Measurements from ENCODE around the gene MNAT1.

DNA sequence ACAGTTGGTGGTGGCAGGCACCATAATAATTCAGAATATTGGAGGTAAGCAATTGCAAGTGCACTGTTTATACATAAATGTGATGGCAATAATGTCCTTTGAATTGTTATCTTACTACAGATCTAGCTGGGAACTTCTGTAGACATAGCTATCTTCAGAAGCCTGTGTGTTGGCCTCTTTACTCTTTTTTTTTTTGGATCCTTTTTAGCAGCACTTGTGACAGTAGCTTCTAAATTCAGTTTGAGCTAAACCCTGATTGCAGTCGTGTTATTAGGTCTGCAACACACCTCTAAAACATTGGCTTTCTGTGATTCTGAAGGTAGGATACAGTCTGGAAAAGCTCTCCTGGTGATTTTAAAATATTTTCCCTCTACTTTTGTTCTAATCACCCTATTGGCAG lies 285.0 kb downstream of the MNAT1 start:
- TF ChIP-seq CTCF (IDR thresholded peaks at IDR 0.05), result no peak
- no peak for TF ChIP-seq POLR2A (IDR thresholded peaks at IDR 0.05)

Measured in tibial nerve (tissue), 3 donors.